Hepatocyte (in vitro differentiated cells): ENCODE data around the gene CRAMP1.

Experiments
- CTCF ChIP-seq: fragments of 200-600 bp; sonication (generic); IDR thresholded peaks from 2 replicates; pipeline ENCODE4 v1.5.1; 2016; ENCODE audit warnings: antibody characterized with exemption, mild to moderate bottlenecking; ENCODE audit not compliant: poor library complexity
- EZH2 ChIP-seq: fragments of 200-600 bp; sonication (generic); IDR thresholded peaks from 2 replicates; pipeline ENCODE4 v1.6.1; 2016; ENCODE audit warnings: antibody characterized with exemption, mild to moderate bottlenecking, borderline replicate concordance

- TF ChIP-seq EZH2 (no peak), CTCF (no peak)
Observed at GRCh38 chr16:1583180-1583579, 29.0 kb upstream of the CRAMP1 start.
